ENCODE results near the gene IL36RN.
A peak's percentile ranks its signal among the peaks of the same experiment; 100 is the strongest.

IL36RN gene

GRCh38 chr2:113104054-113104611 lies 45.1 kb downstream of the IL36RN start:
- no peak for DNase-seq

GRCh38 chr2:113105047-113105785 lies 46.2 kb downstream of the IL36RN start:
- no peak for DNase-seq

DNA sequence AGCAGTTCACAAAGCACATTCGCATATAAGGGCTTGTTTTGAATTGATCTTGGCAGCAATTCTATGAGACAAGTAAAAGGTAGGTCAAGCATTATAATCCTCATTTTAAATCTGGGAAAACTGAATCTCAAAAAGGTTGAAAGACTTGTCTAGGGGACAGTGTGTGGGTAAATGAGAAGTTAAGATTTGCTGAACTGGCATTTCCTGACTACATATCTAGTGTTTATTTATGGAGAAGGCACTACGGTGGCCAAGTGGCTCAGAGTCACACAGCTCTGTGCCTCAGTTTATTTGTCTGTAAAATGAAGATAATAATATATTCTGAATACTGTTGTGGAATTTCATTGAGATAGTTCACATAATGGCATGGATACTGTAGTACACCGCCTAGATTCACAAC lies 52.1 kb downstream of the IL36RN start:
- DNase-seq: no peak

GRCh38 chr2:113111823-113112287 lies 52.9 kb downstream of the IL36RN start:
- DNase-seq: peak in 1 of 2 donors; percentile 67

DNA sequence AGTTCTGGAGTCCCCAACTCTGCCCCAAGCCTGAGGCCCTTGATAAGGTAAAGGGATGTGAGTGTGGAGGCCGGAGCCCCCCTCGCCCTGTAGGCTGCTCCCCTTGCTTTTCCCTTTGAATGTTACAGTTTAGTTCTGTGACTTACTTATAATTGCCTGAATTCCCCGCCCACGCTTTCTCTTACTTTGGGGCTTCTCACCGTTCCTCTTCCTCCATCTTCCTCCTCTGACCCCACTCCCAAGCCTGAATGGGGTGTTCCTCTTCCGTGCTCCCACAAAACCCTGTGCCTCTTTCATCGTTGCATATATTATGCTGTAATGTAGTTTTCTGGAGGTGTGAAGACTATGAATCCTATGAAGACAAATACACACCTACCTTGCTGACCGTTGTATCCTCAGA lies 53.4 kb downstream of the IL36RN start:
- DNase-seq: no peak

GRCh38 chr2:113112871-113113270 lies 53.9 kb downstream of the IL36RN start:
- DNase-seq: no peak

DNA sequence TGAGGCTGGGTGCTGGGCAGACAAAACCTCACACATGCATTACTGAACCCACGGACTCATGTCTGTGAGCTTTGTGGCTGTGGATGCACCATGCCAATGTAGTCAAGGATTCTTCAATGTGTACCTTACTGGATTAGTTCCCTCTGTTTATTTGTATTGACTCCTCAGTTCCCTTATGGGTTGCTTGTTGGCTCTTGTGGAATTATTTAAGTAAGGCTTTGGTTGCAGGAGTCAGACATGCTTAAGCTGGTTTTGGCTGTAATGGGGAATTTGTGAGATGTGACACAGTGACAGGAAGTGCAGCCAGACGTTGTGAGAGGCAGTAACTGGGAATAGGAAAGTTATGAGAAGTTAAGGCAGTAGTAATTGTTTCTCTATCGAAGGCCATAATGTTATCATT lies 54.8 kb downstream of the IL36RN start:
- DNase-seq: no peak
